ENCODE results near the gene ATG12. TPM values are rescaled to one million over a fixed set of nuclear protein-coding genes. Genes with fewer than 3 reads are reported as not detected.

ATG12 gene
- total RNA-seq, 4 donors from 2014 or later = 27.4 to 118 (median 63.7) TPM

DNA sequence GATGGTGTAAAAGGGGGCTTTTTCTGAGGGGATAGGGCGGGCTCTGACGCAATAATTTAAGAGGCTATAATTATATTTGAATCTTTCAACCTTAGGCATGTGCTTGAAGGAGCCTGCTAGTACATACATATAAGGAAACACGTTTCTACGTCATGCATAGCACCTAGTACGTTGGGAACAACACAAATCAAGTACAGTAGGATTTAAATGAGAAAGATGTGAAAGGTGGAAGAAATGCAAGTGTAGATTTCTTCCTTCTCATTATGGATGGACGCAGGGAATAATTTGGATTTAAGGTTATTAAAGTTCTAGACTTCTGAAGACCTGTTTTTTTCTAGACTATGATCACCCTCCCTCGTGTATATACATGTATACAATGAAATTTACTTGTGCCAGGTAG, 24.0 kb downstream of the ATG12 start:
- TF ChIP-seq POLR2A (IDR thresholded peaks at IDR 0.05) = no peak
- TF ChIP-seq, protein P1, sequence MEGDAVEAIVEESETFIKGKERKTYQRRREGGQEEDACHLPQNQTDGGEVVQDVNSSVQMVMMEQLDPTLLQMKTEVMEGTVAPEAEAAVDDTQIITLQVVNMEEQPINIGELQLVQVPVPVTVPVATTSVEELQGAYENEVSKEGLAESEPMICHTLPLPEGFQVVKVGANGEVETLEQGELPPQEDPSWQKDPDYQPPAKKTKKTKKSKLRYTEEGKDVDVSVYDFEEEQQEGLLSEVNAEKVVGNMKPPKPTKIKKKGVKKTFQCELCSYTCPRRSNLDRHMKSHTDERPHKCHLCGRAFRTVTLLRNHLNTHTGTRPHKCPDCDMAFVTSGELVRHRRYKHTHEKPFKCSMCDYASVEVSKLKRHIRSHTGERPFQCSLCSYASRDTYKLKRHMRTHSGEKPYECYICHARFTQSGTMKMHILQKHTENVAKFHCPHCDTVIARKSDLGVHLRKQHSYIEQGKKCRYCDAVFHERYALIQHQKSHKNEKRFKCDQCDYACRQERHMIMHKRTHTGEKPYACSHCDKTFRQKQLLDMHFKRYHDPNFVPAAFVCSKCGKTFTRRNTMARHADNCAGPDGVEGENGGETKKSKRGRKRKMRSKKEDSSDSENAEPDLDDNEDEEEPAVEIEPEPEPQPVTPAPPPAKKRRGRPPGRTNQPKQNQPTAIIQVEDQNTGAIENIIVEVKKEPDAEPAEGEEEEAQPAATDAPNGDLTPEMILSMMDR (IDR thresholded peaks at IDR 0.05) = no peak
- no peak overlapping the region for H3K27ac ChIP-seq
- no peaks in the 10 kb centered on the region for H3K9me3 ChIP-seq
- no peaks in the 10 kb centered on the region for H3K36me3 ChIP-seq
- intact Hi-C loops (cut with DNase I; ENCODE audit: low total_unique reads) = no loop called here
- DNase-seq = no peak
- no peaks in the 10 kb centered on the region for H3K27me3 ChIP-seq
- H3K4me3 ChIP-seq = no peak overlapping the region
- H3K4me1 ChIP-seq = no peaks in the 10 kb centered on the region

DNA sequence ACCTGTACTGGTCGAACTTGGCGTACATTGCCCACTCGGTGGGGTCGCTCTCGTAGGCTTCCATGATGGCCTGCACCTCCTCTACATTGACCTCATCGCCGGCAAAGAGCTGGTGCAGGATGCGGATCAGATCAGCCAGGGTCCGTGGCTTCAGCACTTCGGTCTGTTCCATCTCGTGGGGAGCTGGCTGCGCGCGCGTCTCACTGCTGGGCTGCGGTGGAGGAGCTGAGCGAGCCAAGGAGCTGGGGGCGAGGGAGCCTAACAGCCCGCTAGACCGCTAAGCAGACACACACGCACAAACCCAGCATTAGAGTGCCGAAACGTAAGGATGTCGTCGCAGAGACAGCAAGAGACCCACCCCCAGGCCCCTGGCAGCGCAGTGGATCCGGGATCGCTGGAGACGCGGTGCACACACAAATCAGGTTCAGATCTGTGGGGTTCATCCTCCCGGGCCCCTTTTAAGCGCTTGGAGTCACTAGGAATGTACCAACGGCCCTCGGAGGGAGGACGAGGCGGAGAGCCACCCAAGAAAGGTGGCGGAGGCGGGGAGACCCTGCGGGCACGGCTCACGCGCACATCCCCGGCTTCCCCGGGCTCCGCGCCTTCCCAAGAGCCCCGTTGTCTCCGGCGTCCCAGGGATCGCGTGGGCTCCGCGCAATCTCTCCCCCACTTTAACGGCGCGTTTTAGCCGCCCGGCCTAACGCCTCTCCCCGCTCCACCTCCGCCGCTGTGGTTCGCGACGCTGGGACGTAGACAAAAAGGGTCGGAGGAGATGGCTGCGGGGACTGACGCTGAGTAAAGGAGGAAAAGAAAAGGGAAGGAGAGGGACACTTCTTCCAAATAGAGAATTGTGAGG, 24.9 kb downstream of the ATG12 start, which contains the start of gene CDO1:
Gene CDO1 (minus strand): TSS at position 434 of the 856 bp plus-strand sequence. CDS start 262 bp downstream, at position 172.
- intact Hi-C loops (cut with DNase I; ENCODE audit: low total_unique reads) = no loop called here

DNA sequence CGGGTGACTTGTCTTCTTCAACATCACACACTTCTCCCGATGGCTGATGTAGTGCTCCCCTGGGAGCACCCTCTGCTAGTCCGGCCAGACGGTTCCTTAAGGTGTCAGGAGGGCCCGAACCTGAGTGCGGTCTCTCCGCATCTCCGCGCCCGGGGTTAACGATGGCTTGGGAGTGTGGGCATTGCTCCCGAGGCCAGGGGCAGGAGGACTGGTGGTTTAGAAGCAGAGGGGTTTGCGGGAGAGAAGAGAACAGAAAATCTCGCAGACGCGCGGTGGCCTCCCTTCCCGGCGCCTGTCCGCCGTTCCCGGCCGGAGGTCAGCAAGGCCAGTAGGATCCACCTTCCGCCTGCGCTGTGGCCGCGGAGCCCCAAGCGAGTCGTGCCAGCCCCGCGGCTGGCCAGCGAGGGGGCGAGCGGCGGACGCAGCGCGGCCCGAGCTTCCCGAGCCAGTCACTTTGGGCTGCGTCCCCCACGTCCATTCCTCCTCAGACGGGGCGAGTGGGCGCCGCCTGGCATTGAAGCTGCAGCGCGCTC, 25.6 kb downstream of the ATG12 start:
- DNase-seq = no peak
- no peak for TF ChIP-seq POLR2A (IDR thresholded peaks at IDR 0.05)
- TF ChIP-seq, protein P1 (IDR thresholded peaks at IDR 0.05) = no peak
- Histone ChIP-seq H3K4me1 (no peaks in the 10 kb centered on the region), H3K27ac (peak overlapping the region in 1 of 2 donors; percentile 67), H3K4me3 (peak overlapping the region; percentile 34 to 53), H3K9me3 (no peaks in the 10 kb centered on the region), H3K36me3 (no peaks in the 10 kb centered on the region), H3K27me3 (no peaks in the 10 kb centered on the region)
- intact Hi-C loops (cut with DNase I; ENCODE audit: low total_unique reads) = no loop called here

More for the DNA sequence above, 24.9 kb downstream of the ATG12 start, which contains the start of gene CDO1:
- Histone ChIP-seq H3K4me1 (no peaks in the 10 kb centered on the region), H3K27me3 (no peaks in the 10 kb centered on the region), H3K27ac (peak within 1 kb of the TSS; percentile 67 to 72), H3K36me3 (no peaks in the 10 kb centered on the region), H3K4me3 (peak within 1 kb of the TSS; percentile 34 to 53), H3K9me3 (no peaks in the 10 kb centered on the region)
- TF ChIP-seq POLR2A (IDR thresholded peaks at IDR 0.05) = peak in 1 of 2 donors; percentile 44
- TF ChIP-seq, protein P1 (IDR thresholded peaks at IDR 0.05) = no peak
- DNase-seq = peak; percentile 37 to 46

DNA sequence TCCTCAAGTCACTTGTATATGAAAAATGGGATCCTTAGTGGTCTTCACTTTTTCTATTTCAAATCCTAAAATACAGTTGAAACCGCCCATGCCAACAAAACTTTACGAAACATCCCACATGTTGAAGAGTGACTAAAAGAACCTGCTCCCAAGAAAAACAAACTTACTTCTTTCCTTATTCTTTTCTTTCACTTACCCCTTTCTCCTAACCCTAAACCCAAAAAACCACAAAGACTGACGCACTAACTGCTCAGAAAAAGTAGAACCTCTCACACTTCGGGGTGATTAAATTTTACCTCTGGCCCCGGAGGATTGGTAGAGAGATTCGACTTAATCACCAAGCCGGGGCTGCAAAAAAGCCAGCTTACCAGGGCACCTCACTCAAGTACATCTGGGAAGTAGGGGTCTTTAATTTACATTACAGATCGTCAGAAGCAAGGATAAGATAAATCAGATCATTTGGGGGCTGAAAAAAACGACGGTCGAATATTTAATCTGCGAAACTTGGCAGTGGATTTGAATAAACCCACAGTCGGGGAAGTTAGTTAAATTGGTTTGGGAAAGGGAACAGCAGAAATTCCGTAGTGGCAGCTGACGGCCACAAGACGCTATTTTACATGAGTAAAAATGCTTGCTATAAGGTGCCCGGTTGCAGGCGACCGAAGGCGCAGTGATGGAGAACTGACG, 26.2 kb downstream of the ATG12 start:
- Histone ChIP-seq H3K36me3 (no peaks in the 10 kb centered on the region), H3K9me3 (no peaks in the 10 kb centered on the region), H3K4me1 (no peaks in the 10 kb centered on the region), H3K27ac (no peak overlapping the region), H3K27me3 (no peaks in the 10 kb centered on the region), H3K4me3 (peak overlapping the region; percentile 34 to 53)
- DNase-seq = no peak
- intact Hi-C loops (cut with DNase I; ENCODE audit: low total_unique reads) = no loop called here
- TF ChIP-seq, protein P1 (IDR thresholded peaks at IDR 0.05) = no peak
- no peak for TF ChIP-seq POLR2A (IDR thresholded peaks at IDR 0.05)

Data from uterus (tissue), 4 donors.